Liver (tissue), 3 donors: ENCODE data around the gene FRMPD4.

ENCODE experiments used
- CTCF ChIP-seq: fragments of 150-350 bp; IDR thresholded peaks from 2 replicates; pipeline ENCODE4 v1.5.1; 2017; ENCODE audit warnings: improper control_type of control experiment, low read depth, low read length; ENCODE audit not compliant: missing input control
- FOXA2 ChIP-seq: IDR thresholded peaks from 2 replicates; pipeline ENCODE4 v1.6.1; 2016; ENCODE audit warnings: antibody characterized with exemption
- GABPA ChIP-seq, 2 donors: IDR thresholded peaks in 1 of 2; conservative IDR thresholded peaks in 1 of 2; 2 replicates each; pipeline ENCODE4 v1.6.1; 2016; ENCODE audit warnings: antibody characterized with exemption in 2 of 2, mild to moderate bottlenecking in 1 of 2, moderate library complexity in 1 of 2
- HNF4A ChIP-seq, 2 donors: conservative IDR thresholded peaks; 2 replicates each; pipeline ENCODE4 v1.6.1; 2016; ENCODE audit warnings: antibody characterized with exemption in 2 of 2, mild to moderate bottlenecking in 2 of 2
- RAD21 ChIP-seq, 2 donors: IDR thresholded peaks; 2 replicates each; pipeline ENCODE4 v1.6.1; 2016; ENCODE audit warnings: antibody characterized with exemption in 2 of 2, mild to moderate bottlenecking in 2 of 2
- SP1 ChIP-seq: IDR thresholded peaks from 2 replicates; pipeline ENCODE4 v1.6.1; 2018; ENCODE audit warnings: antibody characterized with exemption, mild to moderate bottlenecking
- TAF1 ChIP-seq: conservative IDR thresholded peaks from 2 replicates; pipeline ENCODE4 v1.6.1; 2016; ENCODE audit warnings: antibody characterized with exemption, mild to moderate bottlenecking
- YY1 ChIP-seq: IDR thresholded peaks from 2 replicates; pipeline ENCODE4 v1.6.1; 2016; ENCODE audit warnings: antibody characterized with exemption, mild to moderate bottlenecking
- ZBTB33 ChIP-seq: IDR thresholded peaks from 2 replicates; pipeline ENCODE4 v1.6.1; 2016; ENCODE audit warnings: antibody characterized with exemption
- TF ChIP-seq, protein P1 (sequence below): IDR thresholded peaks from 2 replicates; pipeline ENCODE4 v1.6.1; 2016; ENCODE audit warnings: antibody characterized with exemption, mild to moderate bottlenecking
- TF ChIP-seq, protein P2 (sequence below): IDR thresholded peaks from 2 replicates; pipeline ENCODE4 v1.6.1; 2016; ENCODE audit warnings: antibody characterized with exemption
- donor health status: healthy.
- donor health status: healthy.

DNA sequence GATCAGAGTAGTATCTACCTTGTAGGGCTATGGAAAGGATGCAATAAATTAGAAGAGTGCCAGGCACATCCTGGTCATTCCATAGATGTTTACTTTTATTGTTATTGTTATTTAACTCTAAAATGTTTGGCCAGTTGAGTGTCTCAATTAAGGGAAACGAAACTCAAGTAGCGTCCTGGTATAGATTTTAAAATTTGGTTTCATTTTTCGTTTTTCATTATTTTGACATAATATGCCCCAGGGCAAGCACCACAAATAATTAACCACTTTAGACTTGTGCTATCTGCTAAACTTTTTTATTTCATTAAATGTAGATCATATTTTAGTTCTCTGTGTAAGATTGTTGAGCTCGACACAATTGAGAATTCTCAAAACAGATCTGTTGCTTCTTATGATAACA is 473.2 kb downstream of the FRMPD4 start:
- TF ChIP-seq CTCF (no peak), RAD21 (IDR thresholded peaks at IDR 0.05) (no peak), YY1 (no peak), HNF4A (conservative IDR thresholded peaks at IDR 0.05) (no peak), FOXA2 (no peak), SP1 (no peak), GABPA (IDR thresholded peaks at IDR 0.05 in 1 of 2, conservative IDR thresholded peaks at IDR 0.05 in 1 of 2) (no peak), TAF1 (no peak), ZBTB33 (no peak)
- TF ChIP-seq, protein P1, sequence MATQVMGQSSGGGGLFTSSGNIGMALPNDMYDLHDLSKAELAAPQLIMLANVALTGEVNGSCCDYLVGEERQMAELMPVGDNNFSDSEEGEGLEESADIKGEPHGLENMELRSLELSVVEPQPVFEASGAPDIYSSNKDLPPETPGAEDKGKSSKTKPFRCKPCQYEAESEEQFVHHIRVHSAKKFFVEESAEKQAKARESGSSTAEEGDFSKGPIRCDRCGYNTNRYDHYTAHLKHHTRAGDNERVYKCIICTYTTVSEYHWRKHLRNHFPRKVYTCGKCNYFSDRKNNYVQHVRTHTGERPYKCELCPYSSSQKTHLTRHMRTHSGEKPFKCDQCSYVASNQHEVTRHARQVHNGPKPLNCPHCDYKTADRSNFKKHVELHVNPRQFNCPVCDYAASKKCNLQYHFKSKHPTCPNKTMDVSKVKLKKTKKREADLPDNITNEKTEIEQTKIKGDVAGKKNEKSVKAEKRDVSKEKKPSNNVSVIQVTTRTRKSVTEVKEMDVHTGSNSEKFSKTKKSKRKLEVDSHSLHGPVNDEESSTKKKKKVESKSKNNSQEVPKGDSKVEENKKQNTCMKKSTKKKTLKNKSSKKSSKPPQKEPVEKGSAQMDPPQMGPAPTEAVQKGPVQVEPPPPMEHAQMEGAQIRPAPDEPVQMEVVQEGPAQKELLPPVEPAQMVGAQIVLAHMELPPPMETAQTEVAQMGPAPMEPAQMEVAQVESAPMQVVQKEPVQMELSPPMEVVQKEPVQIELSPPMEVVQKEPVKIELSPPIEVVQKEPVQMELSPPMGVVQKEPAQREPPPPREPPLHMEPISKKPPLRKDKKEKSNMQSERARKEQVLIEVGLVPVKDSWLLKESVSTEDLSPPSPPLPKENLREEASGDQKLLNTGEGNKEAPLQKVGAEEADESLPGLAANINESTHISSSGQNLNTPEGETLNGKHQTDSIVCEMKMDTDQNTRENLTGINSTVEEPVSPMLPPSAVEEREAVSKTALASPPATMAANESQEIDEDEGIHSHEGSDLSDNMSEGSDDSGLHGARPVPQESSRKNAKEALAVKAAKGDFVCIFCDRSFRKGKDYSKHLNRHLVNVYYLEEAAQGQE = no peak
- TF ChIP-seq, protein P2, sequence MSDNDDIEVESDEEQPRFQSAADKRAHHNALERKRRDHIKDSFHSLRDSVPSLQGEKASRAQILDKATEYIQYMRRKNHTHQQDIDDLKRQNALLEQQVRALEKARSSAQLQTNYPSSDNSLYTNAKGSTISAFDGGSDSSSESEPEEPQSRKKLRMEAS = no peak
